Upper lobe of right lung (tissue), 1 donor: ENCODE data around the gene ONECUT3. TPM values are rescaled to one million over a fixed set of nuclear protein-coding genes. Genes with fewer than 3 reads are reported as not detected.

Experiments
- ATAC-seq: fragments of 200-7000 bp; cut with Tn5 transposase; one replicate; pipeline ENCODE4 v1.9.1; 2020; ENCODE audit warnings: mild to moderate bottlenecking, moderate library complexity
- DNase-seq: peaks from one replicate; pipeline ENCODE4 v3.0.0-alpha.2; 2020
- H3K27ac ChIP-seq: fragments of 200-600 bp; one replicate; pipeline ENCODE4 v1.8.0; 2022
- H3K27me3 ChIP-seq: fragments of 200-600 bp; one replicate; pipeline ENCODE4 v1.8.0; 2022; ENCODE audit warnings: mild to moderate bottlenecking
- H3K36me3 ChIP-seq: fragments of 200-600 bp; one replicate; pipeline ENCODE4 v1.8.0; 2022
- H3K4me1 ChIP-seq: fragments of 200-600 bp; one replicate; pipeline ENCODE4 v1.8.0; 2022
- H3K4me3 ChIP-seq: fragments of 200-600 bp; one replicate; pipeline ENCODE4 v1.8.0; 2022; ENCODE audit warnings: mild to moderate bottlenecking
- H3K9me3 ChIP-seq: fragments of 200-600 bp; one replicate; pipeline ENCODE4 v1.8.0; 2022
- CTCF ChIP-seq: fragments of 200-600 bp; IDR thresholded peaks from one replicate; pipeline ENCODE4 v1.8.0; 2022; ENCODE audit warnings: antibody characterized with exemption
- intact Hi-C: fragments of 100-400 bp; cut with DNase I; formaldehyde crosslinking; loops from one replicate; pipeline ENCODE4 v1.11.0; 2022
- total RNA-seq: library from RNA; stranded (reverse); fragmentation: NEBNext Ultra II Directional; extraction: Animal tissue kit (Norgen Biotek cat#: 25700); gene quantifications from one replicate; pipeline ENCODE4 v1.2.1, GENCODE V29; 2021
- donor health status: DM: no; HTN: yes; CAD: no; lungs with severe emphysema.

ONECUT3 gene
- total RNA-seq, 1 donor from 2014 or later, result not detected

DNA sequence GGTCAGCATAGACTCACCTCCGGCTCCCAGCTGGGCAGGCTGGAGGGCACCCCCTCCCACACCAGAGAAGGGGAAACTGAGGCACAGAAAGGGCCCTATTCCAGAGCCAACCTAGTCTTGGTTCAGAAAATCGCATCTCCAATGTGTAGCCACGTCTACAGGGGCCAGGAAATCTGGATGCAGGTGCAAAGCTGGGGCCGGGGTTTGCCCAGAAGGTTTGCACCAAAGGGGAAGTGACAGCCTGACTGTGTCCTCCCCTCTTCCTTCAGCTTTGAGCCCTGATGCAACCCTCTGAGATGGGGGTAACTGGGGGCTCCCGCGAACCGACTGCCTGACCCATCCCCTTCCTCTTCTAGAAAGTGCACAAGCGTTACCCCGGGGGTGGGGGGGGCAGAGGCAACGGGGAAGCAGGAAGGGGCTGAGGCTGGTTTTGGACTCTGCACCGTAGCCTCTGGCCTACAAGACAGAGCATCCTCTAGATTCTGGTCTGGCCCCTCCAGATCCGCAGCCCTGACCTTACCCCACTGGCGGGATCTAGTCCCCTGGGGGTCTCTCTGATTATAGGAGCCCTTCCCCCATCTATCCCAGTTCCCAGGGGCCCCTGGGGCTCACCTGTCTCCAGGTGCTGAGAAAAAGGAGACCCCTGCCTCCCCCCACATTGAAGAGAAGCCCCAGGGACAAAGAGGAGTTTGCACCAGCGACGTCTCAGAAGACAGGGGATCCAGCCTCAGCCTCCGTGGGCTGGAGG lies 1.1 kb upstream of the ONECUT3 start:
- peaks cover 81% of the 10 kb centered on the region for H3K27me3 ChIP-seq
- intact Hi-C loops, result no loop called here
- no peaks in the 10 kb centered on the region for H3K36me3 ChIP-seq
- TF ChIP-seq CTCF, result no peak
- DNase-seq, result no peak
- peaks cover 16% of the 10 kb centered on the region for H3K4me1 ChIP-seq
- no peak overlapping the region for H3K27ac ChIP-seq
- no peak overlapping the region for H3K4me3 ChIP-seq
- no peaks in the 10 kb centered on the region for H3K9me3 ChIP-seq
- ATAC-seq, result no peak

GRCh38 chr19:1754018-1754635 lies 821 bp downstream of the ONECUT3 start:
- Histone ChIP-seq H3K9me3 (no peaks in the 10 kb centered on the region), H3K27me3 (peaks cover 84% of the 10 kb centered on the region), H3K27ac (no peak overlapping the region), H3K4me1 (peaks cover 6% of the 10 kb centered on the region), H3K36me3 (no peaks in the 10 kb centered on the region), H3K4me3 (no peak overlapping the region)
- DNase-seq (no peak), ATAC-seq (no peak)
- no peak for TF ChIP-seq CTCF
- intact Hi-C loops, result no loop called here

DNA sequence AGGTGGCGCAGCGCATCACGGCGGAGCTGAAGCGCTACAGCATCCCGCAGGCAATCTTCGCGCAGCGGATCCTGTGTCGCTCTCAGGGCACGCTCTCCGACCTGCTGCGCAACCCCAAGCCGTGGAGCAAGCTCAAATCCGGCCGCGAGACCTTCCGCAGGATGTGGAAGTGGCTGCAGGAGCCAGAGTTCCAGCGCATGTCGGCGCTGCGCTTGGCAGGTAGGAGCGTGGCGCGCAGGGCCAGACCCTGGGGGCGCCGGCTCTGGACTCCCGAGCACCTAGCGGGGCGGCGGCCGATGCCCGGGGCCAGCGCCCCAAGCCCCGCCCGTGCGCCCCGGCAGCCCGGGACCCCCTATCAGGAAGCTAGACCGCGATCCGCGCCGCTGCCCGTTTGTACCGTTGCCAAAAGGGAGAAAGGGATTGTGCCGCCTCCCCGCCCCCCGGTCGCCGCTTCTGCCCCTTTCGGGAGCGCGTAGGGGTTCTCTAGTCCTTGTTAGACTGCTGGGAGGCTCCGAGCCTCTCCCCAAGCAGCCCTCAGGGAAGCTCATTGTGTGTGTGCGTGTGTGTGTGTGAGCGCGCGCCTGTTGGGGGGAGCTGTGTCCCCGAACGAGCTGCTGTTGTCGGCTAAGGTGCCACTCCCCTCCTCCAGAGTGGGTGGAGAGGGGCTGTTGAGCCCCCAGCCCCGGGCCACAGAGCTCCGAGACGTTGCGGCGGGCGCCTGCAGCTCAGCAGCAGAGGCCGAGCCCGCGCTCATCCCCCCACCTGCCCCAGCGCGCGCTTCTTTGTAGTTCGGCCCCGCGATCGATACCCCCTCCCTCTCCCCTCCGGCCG lies 1.5 kb downstream of the ONECUT3 start:
- DNase-seq, result no peak
- ATAC-seq, result no peak
- Histone ChIP-seq H3K36me3 (no peaks in the 10 kb centered on the region), H3K4me1 (peaks cover under 1% of the 10 kb centered on the region), H3K9me3 (no peaks in the 10 kb centered on the region), H3K4me3 (no peak overlapping the region), H3K27ac (no peak overlapping the region), H3K27me3 (peaks cover 84% of the 10 kb centered on the region)
- intact Hi-C loops, result no loop called here
- no peak for TF ChIP-seq CTCF

DNA sequence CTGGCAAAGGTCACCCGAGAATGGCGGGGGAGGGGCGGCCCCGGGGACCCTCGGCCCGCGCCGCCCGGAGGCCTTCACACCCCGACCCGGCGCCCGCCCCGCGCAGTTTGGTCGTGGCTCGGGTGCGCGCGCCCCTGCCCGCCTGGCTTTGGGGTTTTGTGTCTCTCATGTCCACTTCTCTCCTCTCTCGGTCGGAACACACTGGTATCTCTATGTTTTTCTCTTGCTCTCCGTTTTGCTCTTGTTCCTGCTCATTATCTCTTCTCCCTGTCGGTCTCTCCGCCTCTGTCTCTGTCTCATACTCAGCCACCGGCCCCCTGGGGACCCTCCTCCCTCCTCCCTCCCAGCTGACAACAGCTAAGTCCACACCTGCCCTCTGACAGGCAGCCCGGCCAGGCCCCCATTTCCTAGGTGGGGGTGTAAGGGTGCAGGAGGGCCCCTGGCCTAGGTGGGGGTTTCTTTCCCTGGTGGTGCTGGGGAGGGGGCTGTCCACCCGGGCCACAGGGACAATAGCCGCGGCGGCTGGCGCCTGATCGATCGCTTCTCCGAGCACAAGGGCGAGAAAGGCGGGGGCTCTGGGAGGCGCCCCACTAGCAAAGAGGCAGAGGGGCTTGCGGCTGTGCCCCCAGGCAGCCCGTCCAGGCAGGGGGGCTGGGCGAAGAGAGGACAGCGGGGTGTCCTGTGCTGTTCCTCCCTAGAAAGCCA lies 2.3 kb downstream of the ONECUT3 start:
- Histone ChIP-seq H3K27ac (no peak overlapping the region), H3K4me3 (no peak overlapping the region), H3K27me3 (peaks cover 84% of the 10 kb centered on the region), H3K36me3 (no peaks in the 10 kb centered on the region), H3K9me3 (no peaks in the 10 kb centered on the region), H3K4me1 (no peaks in the 10 kb centered on the region)
- ATAC-seq, result no peak
- no peak for DNase-seq
- intact Hi-C loops, result no loop called here
- no peak for TF ChIP-seq CTCF

DNA sequence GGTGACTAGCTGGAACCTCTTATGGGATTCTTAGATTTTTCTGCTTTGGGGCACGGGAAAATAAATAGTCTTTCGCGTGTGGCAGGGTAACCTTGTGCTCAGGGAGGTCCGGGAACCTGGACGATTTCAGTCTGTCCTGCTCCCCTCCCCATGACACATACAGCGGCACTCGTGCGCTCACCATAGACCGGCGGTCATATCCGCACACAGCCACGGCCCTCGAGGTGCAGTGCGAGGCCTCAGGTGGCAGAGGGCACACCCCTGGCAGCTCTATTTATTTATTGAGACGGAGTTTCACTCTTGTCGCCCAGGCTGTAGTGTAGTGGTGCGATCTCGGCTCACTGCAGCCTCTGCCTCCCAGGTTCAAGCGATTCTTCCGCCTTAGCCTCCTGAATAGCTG lies 3.0 kb downstream of the ONECUT3 start:
- H3K27ac ChIP-seq, result no peak overlapping the region
- no peak for TF ChIP-seq CTCF
- H3K4me3 ChIP-seq, result no peak overlapping the region
- ATAC-seq (no peak), DNase-seq (no peak)
- H3K4me1 ChIP-seq, result no peaks in the 10 kb centered on the region
- no peaks in the 10 kb centered on the region for H3K36me3 ChIP-seq
- intact Hi-C loops, result no loop called here
- peaks cover 84% of the 10 kb centered on the region for H3K27me3 ChIP-seq
- no peaks in the 10 kb centered on the region for H3K9me3 ChIP-seq
